ENCODE results near the gene ID3. TPM values are rescaled to one million over a fixed set of nuclear protein-coding genes. Genes with fewer than 3 reads are reported as not detected.

ID3 gene
- polyA plus RNA-seq, 4 donors: 78.1 to 157 (median 125) TPM

- Histone ChIP-seq H3K27ac (ENCODE audit: low read depth in 1 of 3, low read length in 2 of 3) (no peak overlapping the region), H3K36me3 (ENCODE audit: control insufficient read depth in 3 of 3, insufficient read depth in 2 of 3, low read depth in 1 of 3, low read length in 3 of 3) (peaks cover 0 to 54% (median under 1%) of the 10 kb centered on the region in 3 donors), H3K4me1 (ENCODE audit: control insufficient read depth in 3 of 3, insufficient read depth in 2 of 3, low read depth in 1 of 3, low read length in 2 of 3) (no peaks in the 10 kb centered on the region), H3K27me3 (ENCODE audit: control insufficient read depth in 3 of 3, insufficient read depth in 3 of 3, low read length in 3 of 3) (no peaks in the 10 kb centered on the region), H3K4me3 (ENCODE audit: low read depth in 1 of 3, low read length in 3 of 3) (no peak overlapping the region), H3K9me3 (ENCODE audit: control insufficient read depth in 2 of 2, insufficient read depth in 1 of 2, low read depth in 1 of 2, low read length in 1 of 2) (no peaks in the 10 kb centered on the region)
- no peak for FAIRE-seq
- no peak for DNase-seq
- WGBS, 3 donors: 92 to 95% (median 93%) methylated on average over 14 to 15 of the region's 15 CpGs
Observed at GRCh38 chr1:23509896-23510295, 49.4 kb downstream of the ID3 start.

Other genes with a start within 250 kb of the ID3 start
- 100 to 1,000 TPM in 2 of 4 donors, 10 to 100 TPM in 2; 47.8 to 148 (median 78.2) TPM for gene HNRNPR, start 215.2 kb downstream of the ID3 start, polyA plus RNA-seq
- 10 to 100 TPM in 1 of 4 donors, 1 to 10 TPM in 3; 3.8 to 20.6 (median 4.5) TPM for gene ZNF436, start 189.7 kb downstream of the ID3 start, polyA plus RNA-seq
- 10 to 100 TPM; 20.5 to 55.2 (median 32.4) TPM for gene TCEA3, start 134.8 kb downstream of the ID3 start, polyA plus RNA-seq
- gene ASAP3, start 75.3 kb downstream of the ID3 start, polyA plus RNA-seq: 10 to 100 TPM in 1 of 4 donors, 1 to 10 TPM in 3; 1.9 to 14.6 (median 5.4) TPM
- gene E2F2, start 28.3 kb downstream of the ID3 start, polyA plus RNA-seq: 1 to 10 TPM; 1.9 to 4.0 (median 2.5) TPM
- 1,000 to 10,000 TPM; 1,603 to 3,255 (median 2,883) TPM for gene RPL11, start 132.3 kb upstream of the ID3 start, polyA plus RNA-seq
- 10 to 100 TPM in 3 of 4 donors, 1 to 10 TPM in 1; 8.4 to 25.2 (median 11.7) TPM for gene ELOA, start 184.0 kb upstream of the ID3 start, polyA plus RNA-seq
- 10 to 100 TPM; 32.4 to 60.1 (median 48.4) TPM for gene PITHD1, start 218.9 kb upstream of the ID3 start, polyA plus RNA-seq
- 100 to 1,000 TPM in 2 of 4 donors, 10 to 100 TPM in 2; 82.9 to 137 (median 99.1) TPM for gene LYPLA2, start 231.6 kb upstream of the ID3 start, polyA plus RNA-seq
- gene GALE, start 241.3 kb upstream of the ID3 start, polyA plus RNA-seq: 100 to 1,000 TPM in 3 of 4 donors, 10 to 100 TPM in 1; 76.6 to 289 (median 198) TPM

Data from small intestine (tissue), 7 donors.